Ammon's horn (tissue), 1 donor: ENCODE data around the gene LIFR.
A peak's percentile ranks its signal among the peaks of the same experiment; 100 is the strongest.
"Not testable (repeated sequence)": the region's sequence is repeated elsewhere in the genome, so short reads cannot be mapped to it uniquely, and the experiment has no call there.

ENCODE experiments used
- DNase-seq: peaks from one replicate; pipeline ENCODE4 v3.0.0-alpha.2; 2016; ENCODE audit warnings: low spot score

LIFR gene

GRCh38 chr5:38582293-38582974 is 26.0 kb upstream of the LIFR start:
- no peak for DNase-seq

- DNase-seq, result no peak
Observed at GRCh38 chr5:38581597-38581996, 25.2 kb upstream of the LIFR start.

GRCh38 chr5:38579105-38579504 is 22.7 kb upstream of the LIFR start:
- no peak for DNase-seq

- no peak for DNase-seq
Observed at GRCh38 chr5:38576961-38577684, 20.7 kb upstream of the LIFR start.

GRCh38 chr5:38576442-38576841 is 20.0 kb upstream of the LIFR start:
- no peak for DNase-seq

GRCh38 chr5:38575476-38575875 is 19.0 kb upstream of the LIFR start:
- DNase-seq, result no peak

- DNase-seq, result no peak
Observed at GRCh38 chr5:38574009-38574408, 17.6 kb upstream of the LIFR start.

GRCh38 chr5:38573521-38573920 is 17.1 kb upstream of the LIFR start:
- DNase-seq, result no peak

GRCh38 chr5:38569180-38569579 is 12.7 kb upstream of the LIFR start:
- no peak for DNase-seq

- not testable (repeated sequence) for DNase-seq
Observed at GRCh38 chr5:38567306-38567705, 10.9 kb upstream of the LIFR start.

GRCh38 chr5:38563624-38564023 is 7.2 kb upstream of the LIFR start:
- DNase-seq, result no peak

GRCh38 chr5:38562444-38563210 is 6.2 kb upstream of the LIFR start:
- DNase-seq, result no peak

GRCh38 chr5:38559428-38559827 is 3.0 kb upstream of the LIFR start:
- no peak for DNase-seq

GRCh38 chr5:38557792-38558191 is 1.3 kb upstream of the LIFR start:
- DNase-seq, result no peak

- peak; percentile 72 for DNase-seq
Observed at GRCh38 chr5:38557308-38557710, 863 bp upstream of the LIFR start.

GRCh38 chr5:38556088-38556598 is 303 bp downstream of the LIFR start:
- DNase-seq, result no peak

GRCh38 chr5:38555354-38556087 is 925 bp downstream of the LIFR start:
- no peak for DNase-seq

GRCh38 chr5:38554861-38555260 is 1.6 kb downstream of the LIFR start:
- DNase-seq, result no peak

GRCh38 chr5:38554403-38554802 is 2.0 kb downstream of the LIFR start:
- DNase-seq, result no peak

GRCh38 chr5:38553001-38553521 is 3.4 kb downstream of the LIFR start:
- no peak for DNase-seq
